ENCODE measurements around the gene CBL.
"Not testable (repeated sequence)": the region's sequence is repeated elsewhere in the genome, so short reads cannot be mapped to it uniquely, and the experiment has no call there.

The CBL gene

GRCh38 chr11:119193001-119193400 is 13.1 kb upstream of the CBL start:
- Mint-ChIP-seq H3K4me1 (ENCODE audit: low read depth) (no peaks in the 10 kb centered on the region), H3K4me3 (no peak overlapping the region), H3K27me3 (no peaks in the 10 kb centered on the region), H3K27ac (no peak overlapping the region), H3K9me3 (no peaks in the 10 kb centered on the region), H3K36me3 (ENCODE audit: low read depth) (no peaks in the 10 kb centered on the region)

DNA sequence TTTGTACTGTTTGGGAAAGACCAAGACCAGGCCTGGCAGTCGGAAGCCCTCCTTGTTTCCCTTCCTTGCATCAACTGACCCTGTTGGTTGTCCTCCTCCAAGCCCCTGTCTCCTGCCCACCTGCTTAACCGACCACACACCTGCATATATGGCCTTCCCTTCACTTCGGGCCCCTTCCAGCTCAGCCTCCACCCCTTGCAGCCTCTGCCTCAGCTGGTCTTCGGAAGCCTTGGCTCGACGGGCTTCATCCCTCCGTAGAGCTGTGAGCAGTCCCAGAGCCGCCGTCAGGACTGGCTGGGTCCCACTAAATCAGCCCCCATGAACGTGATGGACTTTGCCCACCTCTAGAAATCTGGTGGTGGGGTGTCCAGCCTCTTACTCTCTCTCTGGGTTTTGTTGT is 12.5 kb upstream of the CBL start:
- Mint-ChIP-seq H3K27ac (no peak overlapping the region), H3K36me3 (ENCODE audit: low read depth) (no peaks in the 10 kb centered on the region), H3K4me3 (no peak overlapping the region), H3K4me1 (ENCODE audit: low read depth) (no peaks in the 10 kb centered on the region), H3K27me3 (no peaks in the 10 kb centered on the region), H3K9me3 (no peaks in the 10 kb centered on the region)

- H3K9me3 Mint-ChIP-seq, result no peaks in the 10 kb centered on the region
- H3K4me3 Mint-ChIP-seq, result no peak overlapping the region
- no peaks in the 10 kb centered on the region for H3K36me3 Mint-ChIP-seq (ENCODE audit: low read depth)
- H3K4me1 Mint-ChIP-seq (ENCODE audit: low read depth), result no peaks in the 10 kb centered on the region
- no peaks in the 10 kb centered on the region for H3K27me3 Mint-ChIP-seq
- H3K27ac Mint-ChIP-seq, result no peak overlapping the region
Observed at GRCh38 chr11:119194811-119195440, 11.2 kb upstream of the CBL start.

GRCh38 chr11:119195680-119196079 is 10.5 kb upstream of the CBL start:
- no peaks in the 10 kb centered on the region for H3K36me3 Mint-ChIP-seq (ENCODE audit: low read depth)
- no peaks in the 10 kb centered on the region for H3K27me3 Mint-ChIP-seq

DNA sequence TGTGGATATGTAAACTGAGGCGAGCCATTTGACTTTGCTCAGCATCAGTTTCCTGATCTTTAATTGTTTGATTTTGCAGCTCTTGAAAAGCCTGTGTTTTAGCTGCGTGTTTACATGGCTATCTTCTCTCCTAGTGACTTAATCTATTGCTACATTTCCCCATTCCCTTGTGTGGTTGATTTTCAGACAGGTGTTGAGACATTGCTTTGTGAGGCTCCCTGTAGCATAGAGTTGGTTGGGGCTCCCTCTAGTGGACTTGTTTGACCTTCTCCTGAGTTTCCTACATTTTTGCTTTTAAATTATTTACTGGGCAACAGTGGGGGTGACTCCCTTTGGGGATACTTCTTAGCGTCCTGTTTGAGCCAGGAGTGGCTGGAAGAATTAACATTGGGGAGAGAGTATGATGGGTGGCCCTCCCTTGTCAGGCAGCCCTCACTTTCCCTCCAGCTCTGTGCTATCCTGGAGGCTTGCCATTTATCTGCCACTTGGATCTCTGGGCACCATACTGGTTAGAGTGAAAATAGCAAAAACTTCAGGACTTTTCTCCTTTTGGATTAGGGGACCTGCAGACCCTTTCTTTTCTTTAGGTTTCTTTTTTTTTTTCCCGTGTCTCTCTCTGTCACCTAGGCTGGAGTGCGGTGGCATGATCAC is 9.2 kb upstream of the CBL start:
- H3K36me3 Mint-ChIP-seq (ENCODE audit: low read depth), result no peaks in the 10 kb centered on the region
- no peaks in the 10 kb centered on the region for H3K9me3 Mint-ChIP-seq
- H3K4me1 Mint-ChIP-seq (ENCODE audit: low read depth), result no peaks in the 10 kb centered on the region
- no peak overlapping the region for H3K4me3 Mint-ChIP-seq
- no peak overlapping the region for H3K27ac Mint-ChIP-seq
- no peaks in the 10 kb centered on the region for H3K27me3 Mint-ChIP-seq

More at GRCh38 chr11:119195680-119196079, 10.5 kb upstream of the CBL start:
- Mint-ChIP-seq H3K4me3 (no peak overlapping the region), H3K4me1 (ENCODE audit: low read depth) (no peaks in the 10 kb centered on the region), H3K27ac (no peak overlapping the region), H3K9me3 (no peaks in the 10 kb centered on the region)

GRCh38 chr11:119198925-119199324 is 7.2 kb upstream of the CBL start:
- no peak overlapping the region for H3K27ac Mint-ChIP-seq
- no peaks in the 10 kb centered on the region for H3K9me3 Mint-ChIP-seq
- no peaks in the 10 kb centered on the region for H3K27me3 Mint-ChIP-seq
- no peak overlapping the region for H3K4me3 Mint-ChIP-seq
- no peaks in the 10 kb centered on the region for H3K4me1 Mint-ChIP-seq (ENCODE audit: low read depth)
- H3K36me3 Mint-ChIP-seq (ENCODE audit: low read depth), result no peaks in the 10 kb centered on the region

DNA sequence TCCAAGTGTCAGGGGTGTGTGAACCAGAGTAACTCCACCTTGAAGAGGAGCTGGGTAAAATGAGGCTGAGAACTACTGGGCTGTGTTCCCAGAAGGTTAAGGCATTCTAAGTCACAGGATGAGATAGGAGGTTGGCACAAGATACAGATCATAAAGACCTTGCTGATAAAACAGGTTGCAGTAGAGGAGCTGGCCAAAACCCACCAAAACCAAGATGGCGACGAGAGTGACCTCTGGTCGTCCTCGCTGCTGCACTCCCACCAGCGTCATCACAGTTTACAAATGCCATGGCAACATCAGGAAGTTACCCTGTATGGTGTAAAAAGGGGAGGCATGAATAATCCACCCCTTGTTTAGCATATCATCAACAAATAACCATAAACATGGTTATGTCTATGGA is 4.9 kb upstream of the CBL start:
- peaks cover 13% of the 10 kb centered on the region for H3K4me1 Mint-ChIP-seq (ENCODE audit: low read depth)
- H3K27me3 Mint-ChIP-seq; H3K9me3 Mint-ChIP-seq; H3K4me3 Mint-ChIP-seq; H3K36me3 Mint-ChIP-seq (ENCODE audit: low read depth); H3K27ac Mint-ChIP-seq: not testable (repeated sequence)

- Mint-ChIP-seq H3K27me3 (no peaks in the 10 kb centered on the region), H3K4me1 (ENCODE audit: low read depth) (peaks cover 18% of the 10 kb centered on the region), H3K36me3 (ENCODE audit: low read depth) (no peaks in the 10 kb centered on the region), H3K9me3 (no peaks in the 10 kb centered on the region), H3K4me3 (no peak overlapping the region), H3K27ac (no peak overlapping the region)
Observed at GRCh38 chr11:119202554-119202953, 3.6 kb upstream of the CBL start.

DNA sequence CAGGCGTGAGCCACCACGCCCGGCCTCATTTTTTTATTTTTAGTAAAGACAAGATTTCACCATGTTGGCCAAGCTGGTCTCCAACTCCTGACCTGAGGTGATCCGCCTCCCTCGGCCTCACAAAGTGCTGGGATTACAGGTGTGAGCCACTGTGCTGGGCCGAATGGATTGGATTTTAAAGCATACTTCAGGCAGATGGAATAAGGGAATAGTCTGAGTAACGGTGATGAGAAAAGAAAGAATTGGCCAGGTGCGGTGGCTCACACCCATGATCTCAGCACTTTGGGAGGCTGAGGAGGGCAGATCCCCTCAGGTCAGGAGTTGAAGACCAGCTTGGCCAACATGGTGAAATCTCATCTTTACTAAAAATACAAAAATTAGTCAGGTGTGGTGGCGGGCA is 2.1 kb upstream of the CBL start:
- no peaks in the 10 kb centered on the region for H3K36me3 Mint-ChIP-seq (ENCODE audit: low read depth)
- peaks cover 30% of the 10 kb centered on the region for H3K4me1 Mint-ChIP-seq (ENCODE audit: low read depth)
- H3K9me3 Mint-ChIP-seq, result no peaks in the 10 kb centered on the region
- H3K4me3 Mint-ChIP-seq, result no peak overlapping the region
- H3K27me3 Mint-ChIP-seq, result no peaks in the 10 kb centered on the region
- no peak overlapping the region for H3K27ac Mint-ChIP-seq

DNA sequence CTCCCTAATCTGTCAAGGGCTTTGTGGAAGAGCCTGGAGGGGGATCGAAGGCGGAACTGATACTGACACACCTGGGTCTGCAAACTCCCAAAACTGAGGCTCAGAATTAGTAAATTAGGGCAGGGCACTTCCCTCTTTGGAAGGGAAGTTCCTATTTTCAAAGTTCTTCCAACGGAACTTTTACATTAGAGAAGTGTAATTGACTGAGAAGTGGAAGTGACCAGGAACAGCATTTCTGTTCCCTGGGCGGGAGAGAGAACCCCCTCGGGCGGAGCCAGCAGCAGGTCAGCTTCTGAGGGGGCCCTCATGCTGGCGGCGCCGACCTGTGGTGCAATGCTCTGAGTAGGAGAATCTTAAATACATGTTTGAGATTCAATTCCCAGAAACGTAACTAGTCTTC is 1.1 kb upstream of the CBL start:
- H3K27ac Mint-ChIP-seq, result peak overlapping the region; percentile 76
- peak overlapping the region; percentile 60 for H3K4me3 Mint-ChIP-seq
- H3K4me1 Mint-ChIP-seq (ENCODE audit: low read depth), result peaks cover 36% of the 10 kb centered on the region
- no peaks in the 10 kb centered on the region for H3K36me3 Mint-ChIP-seq (ENCODE audit: low read depth)
- no peaks in the 10 kb centered on the region for H3K9me3 Mint-ChIP-seq
- H3K27me3 Mint-ChIP-seq, result no peaks in the 10 kb centered on the region

DNA sequence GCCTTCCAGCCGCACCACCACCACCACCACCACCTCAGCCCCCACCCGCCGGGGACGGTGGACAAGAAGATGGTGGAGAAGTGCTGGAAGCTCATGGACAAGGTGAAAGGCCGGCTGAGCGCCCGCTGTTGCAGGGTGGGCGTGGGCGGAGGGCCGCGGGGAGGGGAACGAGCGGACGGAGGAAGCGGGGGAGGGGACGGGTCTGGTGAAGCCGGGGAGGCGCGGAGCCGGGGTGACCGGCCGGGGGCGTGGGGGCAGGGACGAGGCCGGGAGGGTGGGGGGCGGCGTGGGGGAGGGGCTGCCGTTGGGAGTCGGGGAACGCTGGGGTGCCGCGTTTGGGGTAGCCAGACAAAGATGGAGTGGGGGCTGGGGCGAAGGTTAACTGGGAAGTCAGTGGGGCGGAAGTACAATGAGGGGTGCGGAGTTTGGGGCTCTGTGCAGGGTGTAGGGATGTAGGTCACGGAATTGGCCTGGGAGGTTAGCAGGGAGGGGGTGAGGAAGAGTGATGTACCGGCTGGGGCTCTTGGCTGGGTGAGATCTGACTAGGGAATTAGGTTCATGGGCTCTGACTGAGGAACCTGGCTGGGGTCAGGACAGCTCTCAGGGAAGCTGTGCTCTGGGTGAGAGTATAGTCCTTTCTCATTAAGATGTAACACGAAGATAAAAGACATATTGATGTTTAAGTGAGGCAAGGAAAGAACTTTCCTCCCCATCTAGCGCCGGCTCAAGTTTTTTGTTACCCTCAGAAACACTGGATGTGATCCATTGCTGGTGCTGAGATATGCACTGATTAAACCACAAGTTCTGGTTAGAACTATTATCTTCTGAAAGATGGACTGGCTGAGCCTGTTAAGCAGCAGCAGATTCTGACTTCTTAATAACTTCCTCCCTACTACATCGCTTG is 624 bp downstream of the CBL start:
- Mint-ChIP-seq H3K4me1 (ENCODE audit: low read depth) (peaks cover 39% of the 10 kb centered on the region), H3K4me3 (peak overlapping the region; percentile 99), H3K27me3 (no peaks in the 10 kb centered on the region), H3K36me3 (ENCODE audit: low read depth) (no peaks in the 10 kb centered on the region), H3K9me3 (no peaks in the 10 kb centered on the region), H3K27ac (peak overlapping the region; percentile 98)

GRCh38 chr11:119207415-119207960 is 1.3 kb downstream of the CBL start:
- H3K4me3 Mint-ChIP-seq, result peak overlapping the region; percentile 99
- peaks cover 39% of the 10 kb centered on the region for H3K4me1 Mint-ChIP-seq (ENCODE audit: low read depth)
- no peaks in the 10 kb centered on the region for H3K9me3 Mint-ChIP-seq
- peak overlapping the region; percentile 98 for H3K27ac Mint-ChIP-seq
- no peaks in the 10 kb centered on the region for H3K36me3 Mint-ChIP-seq (ENCODE audit: low read depth)
- H3K27me3 Mint-ChIP-seq, result no peaks in the 10 kb centered on the region

- Mint-ChIP-seq H3K27me3 (no peaks in the 10 kb centered on the region), H3K9me3 (no peaks in the 10 kb centered on the region), H3K27ac (no peak overlapping the region), H3K4me1 (ENCODE audit: low read depth) (peaks cover 44% of the 10 kb centered on the region), H3K36me3 (ENCODE audit: low read depth) (peaks cover 4% of the 10 kb centered on the region), H3K4me3 (no peak overlapping the region)
Observed at GRCh38 chr11:119209186-119209585, 3.0 kb downstream of the CBL start.

DNA sequence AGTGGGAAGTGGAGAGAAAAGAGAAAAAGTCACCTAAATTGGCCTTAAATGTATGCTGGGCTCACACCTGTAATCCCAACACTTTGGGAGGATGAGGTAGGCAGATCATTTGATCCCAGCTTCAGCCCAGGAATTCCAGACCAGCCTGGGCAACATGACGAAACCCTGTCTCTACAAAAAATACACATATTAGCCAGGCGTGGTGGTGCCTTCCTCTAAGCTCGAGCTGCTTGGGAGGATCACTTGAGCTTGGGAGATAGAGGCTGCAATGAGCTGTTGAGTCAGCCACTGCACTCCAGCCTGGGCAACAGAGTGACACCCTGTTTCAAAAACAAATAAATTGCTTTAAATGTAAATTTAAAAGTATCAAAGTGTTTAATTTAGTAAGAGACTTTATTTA is 3.9 kb downstream of the CBL start:
- H3K9me3 Mint-ChIP-seq, result no peaks in the 10 kb centered on the region
- peak overlapping the region; percentile 2 for H3K27ac Mint-ChIP-seq
- no peak overlapping the region for H3K4me3 Mint-ChIP-seq
- H3K27me3 Mint-ChIP-seq, result no peaks in the 10 kb centered on the region
- peaks cover 44% of the 10 kb centered on the region for H3K4me1 Mint-ChIP-seq (ENCODE audit: low read depth)
- H3K36me3 Mint-ChIP-seq (ENCODE audit: low read depth), result peaks cover 4% of the 10 kb centered on the region
